PC-3 (cell line): ENCODE measurements around the gene CGNL1.

Experiments used
- EZH2 ChIP-seq: fragments of 300-600 bp; sonication (generic); IDR thresholded peaks from one replicate; pipeline ENCODE4 v1.6.1; 2017; ENCODE audit warnings: antibody characterized with exemption, mild to moderate bottlenecking, low read length; ENCODE audit not compliant: unreplicated experiment
- TF ChIP-seq, protein P1 (sequence below): fragments of 300-600 bp; sonication (generic); conservative IDR thresholded peaks from 2 replicates; pipeline ENCODE4 v1.5.1; 2017; ENCODE audit warnings: antibody characterized with exemption, low read depth, mild to moderate bottlenecking, low read length

DNA sequence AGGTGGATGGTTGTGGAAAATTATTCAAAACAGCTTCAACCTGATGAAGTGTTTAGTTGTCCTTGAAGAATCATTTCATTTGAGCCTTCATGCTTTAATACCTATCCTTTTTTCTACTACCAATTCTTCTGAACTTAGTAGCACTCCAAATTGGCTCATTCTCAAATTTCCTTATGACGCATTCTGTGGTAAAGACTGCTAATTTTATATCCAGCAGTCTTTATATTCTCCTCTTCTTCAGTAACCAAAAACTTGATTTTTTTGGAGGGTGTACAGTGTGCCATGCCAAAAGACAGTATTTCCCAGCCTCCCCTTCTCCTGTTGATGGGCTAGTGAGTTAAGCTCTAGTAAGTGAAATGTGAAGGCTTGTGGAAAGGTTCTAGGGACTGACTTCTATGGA, 25.2 kb downstream of the CGNL1 start:
- TF ChIP-seq, protein P1, sequence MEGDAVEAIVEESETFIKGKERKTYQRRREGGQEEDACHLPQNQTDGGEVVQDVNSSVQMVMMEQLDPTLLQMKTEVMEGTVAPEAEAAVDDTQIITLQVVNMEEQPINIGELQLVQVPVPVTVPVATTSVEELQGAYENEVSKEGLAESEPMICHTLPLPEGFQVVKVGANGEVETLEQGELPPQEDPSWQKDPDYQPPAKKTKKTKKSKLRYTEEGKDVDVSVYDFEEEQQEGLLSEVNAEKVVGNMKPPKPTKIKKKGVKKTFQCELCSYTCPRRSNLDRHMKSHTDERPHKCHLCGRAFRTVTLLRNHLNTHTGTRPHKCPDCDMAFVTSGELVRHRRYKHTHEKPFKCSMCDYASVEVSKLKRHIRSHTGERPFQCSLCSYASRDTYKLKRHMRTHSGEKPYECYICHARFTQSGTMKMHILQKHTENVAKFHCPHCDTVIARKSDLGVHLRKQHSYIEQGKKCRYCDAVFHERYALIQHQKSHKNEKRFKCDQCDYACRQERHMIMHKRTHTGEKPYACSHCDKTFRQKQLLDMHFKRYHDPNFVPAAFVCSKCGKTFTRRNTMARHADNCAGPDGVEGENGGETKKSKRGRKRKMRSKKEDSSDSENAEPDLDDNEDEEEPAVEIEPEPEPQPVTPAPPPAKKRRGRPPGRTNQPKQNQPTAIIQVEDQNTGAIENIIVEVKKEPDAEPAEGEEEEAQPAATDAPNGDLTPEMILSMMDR: no peak
- TF ChIP-seq EZH2: no peak
